Measurements from ENCODE around the gene AGFG2. TPM values are rescaled to one million over a fixed set of nuclear protein-coding genes. Genes with fewer than 3 reads are reported as not detected.
"Not testable (repeated sequence)": the region's sequence is repeated elsewhere in the genome, so short reads cannot be mapped to it uniquely, and the experiment has no call there.

The AGFG2 gene
- total and polyA plus RNA-seq, 4 donors: 37.2 to 48.8 (median 42.3) TPM

GRCh38 chr7:100521076-100521475 is 17.9 kb upstream of the AGFG2 start (continued):
- no peak for TF ChIP-seq CTCF (IDR thresholded peaks at IDR 0.05; ENCODE audit: low read depth, low read length, missing input control)
- TF ChIP-seq MAX (IDR thresholded peaks at IDR 0.05): no peak
- TF ChIP-seq RAD21 (IDR thresholded peaks at IDR 0.05): no peak
- TF ChIP-seq SP1 (IDR thresholded peaks at IDR 0.05): no peak
- TF ChIP-seq TAF1 (conservative IDR thresholded peaks at IDR 0.05): no peak
- no peak for TF ChIP-seq HNF4A (conservative IDR thresholded peaks at IDR 0.05)
- no peak for TF ChIP-seq ATF3 (IDR thresholded peaks at IDR 0.05)
- no peak for TF ChIP-seq FOXA2 (IDR thresholded peaks at IDR 0.05)

- not testable (repeated sequence) for H3K9me3 ChIP-seq (ENCODE audit: control insufficient read depth in 4 of 4, low read length in 3 of 4); H3K27me3 ChIP-seq (ENCODE audit: control insufficient read depth in 4 of 4, insufficient read depth in 4 of 4, low read length in 3 of 4); H3K4me3 ChIP-seq (ENCODE audit: low read depth in 1 of 3, low read length in 3 of 3); H3K4me1 ChIP-seq (ENCODE audit: control insufficient read depth in 4 of 4, insufficient read depth in 4 of 4, low read length in 3 of 4); DNase-seq (ENCODE audit: low spot score); H3K36me3 ChIP-seq (ENCODE audit: control insufficient read depth in 4 of 4, insufficient read depth in 3 of 4, low read depth in 1 of 4, low read length in 3 of 4); H3K9ac ChIP-seq (ENCODE audit: low read depth in 1 of 2, low read length in 2 of 2); H3K27ac ChIP-seq (ENCODE audit: low read depth in 1 of 2, low read length in 2 of 2)
- WGBS: 55% methylated on average over 2 of the region's 3 CpGs
Observed at GRCh38 chr7:100521909-100522593, 17.0 kb upstream of the AGFG2 start.

- H3K9ac ChIP-seq (ENCODE audit: low read depth in 1 of 2, low read length in 2 of 2); H3K27me3 ChIP-seq (ENCODE audit: control insufficient read depth in 4 of 4, insufficient read depth in 4 of 4, low read length in 3 of 4); H3K4me1 ChIP-seq (ENCODE audit: control insufficient read depth in 4 of 4, insufficient read depth in 4 of 4, low read length in 3 of 4); H3K9me3 ChIP-seq (ENCODE audit: control insufficient read depth in 4 of 4, low read length in 3 of 4); DNase-seq (ENCODE audit: low spot score); H3K36me3 ChIP-seq (ENCODE audit: control insufficient read depth in 4 of 4, insufficient read depth in 3 of 4, low read depth in 1 of 4, low read length in 3 of 4); H3K4me3 ChIP-seq (ENCODE audit: low read depth in 1 of 3, low read length in 3 of 3); H3K27ac ChIP-seq (ENCODE audit: low read depth in 1 of 2, low read length in 2 of 2): not testable (repeated sequence)
- WGBS: 95% methylated on average over 33 of the region's 34 CpGs
Observed at GRCh38 chr7:100523192-100523591, 15.8 kb upstream of the AGFG2 start.

GRCh38 chr7:100528108-100528866 is 10.7 kb upstream of the AGFG2 start:
- peak in 1 of 2 donors; percentile 45 for TF ChIP-seq HNF4A (conservative IDR thresholded peaks at IDR 0.05)
- DNase-seq (ENCODE audit: low spot score); H3K27ac ChIP-seq (ENCODE audit: low read depth in 1 of 2, low read length in 2 of 2); H3K9me3 ChIP-seq (ENCODE audit: control insufficient read depth in 4 of 4, low read length in 3 of 4); H3K4me3 ChIP-seq (ENCODE audit: low read depth in 1 of 3, low read length in 3 of 3); H3K9ac ChIP-seq (ENCODE audit: low read depth in 1 of 2, low read length in 2 of 2); H3K4me1 ChIP-seq (ENCODE audit: control insufficient read depth in 4 of 4, insufficient read depth in 4 of 4, low read length in 3 of 4); H3K36me3 ChIP-seq (ENCODE audit: control insufficient read depth in 4 of 4, insufficient read depth in 3 of 4, low read depth in 1 of 4, low read length in 3 of 4); H3K27me3 ChIP-seq (ENCODE audit: control insufficient read depth in 4 of 4, insufficient read depth in 4 of 4, low read length in 3 of 4): not testable (repeated sequence)
- 39% methylated on average over 12 of the region's 12 CpGs for WGBS

Data from liver (tissue), 9 donors.